Posterior vena cava (tissue), 2 donors: ENCODE results near the gene UBE2H. TPM values are rescaled to one million over a fixed set of nuclear protein-coding genes. Genes with fewer than 3 reads are reported as not detected.

Experiments
- DNase-seq: peaks from one replicate; pipeline ENCODE4 v3.0.0-alpha.2; 2020; ENCODE audit warnings: low spot score
- intact Hi-C, 2 donors: fragments of 100-400 bp; cut with DNase I; formaldehyde crosslinking; loops; one replicate each; pipeline versions ENCODE4 v1.14.1 to v1.14.2; 2022 to 2023
- total RNA-seq, 2 donors: library from RNA; stranded (reverse); fragmentation: NEBNext Ultra II Directional; extraction: Animal tissue kit (Norgen Biotek cat#: 25700); gene quantifications; one replicate each; pipeline ENCODE4 v1.2.1, GENCODE V29; 2021
- donor health status: DM: yes; HTN: yes; CAD: no.
- donor health status: DM: yes; HTN: yes; CAD: no.

The UBE2H gene
- total RNA-seq, 2 donors from 2014 or later, result 77.0 to 138 TPM

DNA sequence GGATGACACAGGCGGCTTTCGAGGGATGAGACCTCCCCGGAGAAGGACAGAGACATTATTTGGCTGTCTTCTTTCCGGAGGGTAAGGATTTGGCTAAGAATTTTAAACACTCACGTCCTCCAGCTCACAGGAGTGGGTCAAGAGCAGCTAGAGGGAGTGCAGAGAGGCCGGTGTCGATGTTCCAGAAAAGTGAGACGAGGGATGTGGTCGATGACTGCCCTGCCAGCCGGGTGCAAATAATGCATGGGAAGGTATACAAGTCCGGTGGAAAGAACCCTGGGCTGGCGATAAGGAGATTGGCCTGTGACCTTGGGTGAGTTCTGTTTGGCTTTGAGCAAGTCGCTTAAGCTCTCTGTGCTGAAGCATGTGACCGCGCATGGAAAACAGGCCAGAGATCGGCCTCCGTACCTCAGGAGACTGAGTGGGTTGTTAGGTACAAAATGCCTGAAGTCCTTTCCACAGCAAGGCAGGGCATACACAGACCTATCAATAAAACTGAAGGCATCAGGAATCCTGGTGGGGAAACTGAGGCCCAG is 149.1 kb downstream of the UBE2H start:
- intact Hi-C loops, result no loop called here
- DNase-seq, result no peak

DNA sequence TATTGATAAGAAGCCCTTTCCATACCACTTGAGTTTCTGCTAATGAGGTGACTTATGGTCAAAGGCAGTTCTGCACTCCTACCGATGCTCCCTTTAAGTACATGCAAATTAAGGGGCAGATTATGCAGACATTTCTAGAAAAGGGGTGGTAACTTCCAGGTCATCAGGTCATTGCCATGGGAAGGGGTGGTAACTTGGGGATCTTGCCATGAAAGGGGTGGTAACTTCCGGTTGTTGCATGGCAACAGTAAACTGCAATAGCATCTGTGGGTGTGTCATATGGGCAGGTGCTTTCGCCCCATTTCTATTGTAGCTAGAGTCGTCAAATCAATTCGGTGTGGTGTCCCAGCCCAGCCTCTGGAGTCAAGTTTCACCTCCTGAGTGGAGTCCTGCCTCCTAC is 150.9 kb downstream of the UBE2H start:
- peak; percentile 19 for DNase-seq
- intact Hi-C loops, result no loop called here

DNA sequence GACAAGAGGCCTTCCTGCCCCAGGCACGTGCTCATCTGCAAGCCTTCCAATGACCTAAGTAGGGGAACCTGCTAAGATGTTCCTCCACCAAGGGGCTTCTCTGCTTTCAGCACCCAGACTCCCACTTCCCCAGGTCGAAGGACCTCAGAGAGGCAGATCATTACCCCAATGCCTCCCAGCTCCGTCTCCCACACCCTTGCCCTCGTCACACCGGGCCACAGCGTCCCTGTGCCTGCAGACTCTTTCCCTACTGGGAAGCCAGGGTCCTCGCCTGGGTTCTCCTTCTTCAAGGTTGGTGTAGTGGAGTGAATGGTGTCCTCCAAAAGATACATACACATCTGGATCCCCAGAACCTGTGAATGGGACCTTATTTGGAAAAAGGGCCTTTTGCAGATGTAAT is 151.9 kb downstream of the UBE2H start:
- intact Hi-C loops, result no loop called here
- DNase-seq, result no peak

DNA sequence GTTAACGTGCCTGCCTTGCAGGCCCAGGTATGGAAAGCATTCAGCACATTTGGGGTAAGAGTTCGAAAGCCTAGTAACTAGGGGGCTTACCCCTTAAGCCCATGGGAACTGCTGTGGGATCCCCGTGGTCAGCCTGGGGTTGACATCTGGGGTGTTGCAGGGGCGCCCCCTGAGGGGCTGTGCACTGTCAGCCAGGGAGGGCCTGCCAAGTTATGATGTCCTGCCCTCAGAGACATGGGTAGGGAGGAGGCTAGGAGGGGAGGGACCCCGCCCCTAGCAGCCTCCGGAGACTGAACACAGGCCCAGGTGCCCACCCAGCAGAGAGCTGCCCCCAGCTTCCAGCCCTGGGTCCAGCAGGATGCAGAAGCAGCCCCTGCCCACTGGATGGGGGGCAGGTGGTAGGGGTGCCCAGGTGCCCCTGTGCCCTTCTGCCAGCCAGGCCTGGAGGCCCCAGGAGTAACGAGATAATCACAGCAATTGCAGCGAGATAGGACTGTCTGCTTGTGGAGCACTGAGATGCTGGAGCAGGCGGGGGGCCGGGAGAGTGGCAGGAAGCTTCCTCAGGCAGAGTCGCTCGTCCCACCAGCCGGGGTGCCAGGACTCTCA is 153.3 kb downstream of the UBE2H start:
- no peak for DNase-seq
- intact Hi-C loops, result no loop called here

DNA sequence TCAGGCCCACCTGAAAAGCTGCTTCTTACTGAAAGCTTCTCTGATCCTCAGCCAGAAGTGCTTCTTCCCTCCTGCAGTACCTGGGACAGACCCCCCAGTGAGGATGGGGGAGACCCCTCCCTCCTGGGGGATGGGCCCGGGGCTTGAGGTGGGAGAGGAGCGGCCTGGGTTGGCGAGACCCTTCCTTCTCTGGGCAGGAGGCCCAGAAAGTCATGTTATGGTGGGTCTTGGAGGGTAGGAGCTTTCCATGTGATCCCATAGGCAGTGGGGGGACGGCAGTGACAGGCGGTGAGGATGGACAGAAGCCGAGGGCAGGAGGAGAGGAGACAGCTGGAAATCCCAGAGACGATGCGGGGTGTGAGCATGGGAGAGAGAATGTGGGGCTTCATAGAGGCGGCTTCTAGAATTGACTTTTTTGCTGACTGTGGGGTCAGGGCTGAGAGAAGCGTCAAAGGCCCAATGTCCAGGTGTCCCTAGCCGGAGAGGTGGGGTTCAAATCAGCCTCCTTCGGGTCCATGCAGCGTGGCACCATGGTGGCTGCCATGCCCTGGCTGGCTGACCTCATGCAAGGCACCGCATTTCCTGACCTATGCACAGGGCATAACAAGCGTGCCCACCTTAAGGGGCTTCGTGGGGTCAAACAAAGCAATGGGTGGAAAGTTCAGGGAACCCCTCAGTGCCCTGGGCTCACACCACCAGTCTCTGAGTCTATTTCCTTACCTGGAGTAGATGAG is 154.0 kb downstream of the UBE2H start:
- intact Hi-C loops, result no loop called here

DNA sequence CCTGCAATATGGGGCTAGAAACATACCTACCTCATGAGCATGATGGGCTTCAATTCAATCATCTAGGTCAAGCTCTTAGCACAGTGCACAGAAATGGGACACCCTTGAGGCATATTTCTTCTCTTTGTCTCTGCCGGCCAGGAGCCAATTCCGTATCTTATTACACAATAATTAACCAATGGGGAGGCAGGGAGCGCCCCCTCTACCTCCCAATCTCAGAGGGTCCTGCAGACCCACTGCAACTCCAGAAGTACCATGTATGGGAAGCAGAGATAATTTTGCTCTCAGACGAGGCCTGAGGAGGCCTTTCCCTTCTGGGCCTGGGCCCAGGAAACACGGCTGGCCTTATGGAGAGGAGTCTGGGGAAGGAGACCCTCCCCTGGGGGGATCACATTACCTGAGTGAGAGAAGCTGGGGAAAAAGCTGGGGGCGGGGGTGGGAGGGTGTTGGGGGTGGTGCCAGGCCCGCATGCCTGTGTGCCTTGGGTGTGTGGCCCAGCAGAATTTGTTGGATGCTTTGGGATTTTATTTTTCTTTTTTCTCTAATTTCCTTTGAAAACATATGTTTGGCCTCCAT is 155.5 kb downstream of the UBE2H start:
- intact Hi-C loops, result no loop called here
- DNase-seq, result no peak

More for the DNA sequence above, 154.0 kb downstream of the UBE2H start:
- DNase-seq, result peak; percentile 15

DNA sequence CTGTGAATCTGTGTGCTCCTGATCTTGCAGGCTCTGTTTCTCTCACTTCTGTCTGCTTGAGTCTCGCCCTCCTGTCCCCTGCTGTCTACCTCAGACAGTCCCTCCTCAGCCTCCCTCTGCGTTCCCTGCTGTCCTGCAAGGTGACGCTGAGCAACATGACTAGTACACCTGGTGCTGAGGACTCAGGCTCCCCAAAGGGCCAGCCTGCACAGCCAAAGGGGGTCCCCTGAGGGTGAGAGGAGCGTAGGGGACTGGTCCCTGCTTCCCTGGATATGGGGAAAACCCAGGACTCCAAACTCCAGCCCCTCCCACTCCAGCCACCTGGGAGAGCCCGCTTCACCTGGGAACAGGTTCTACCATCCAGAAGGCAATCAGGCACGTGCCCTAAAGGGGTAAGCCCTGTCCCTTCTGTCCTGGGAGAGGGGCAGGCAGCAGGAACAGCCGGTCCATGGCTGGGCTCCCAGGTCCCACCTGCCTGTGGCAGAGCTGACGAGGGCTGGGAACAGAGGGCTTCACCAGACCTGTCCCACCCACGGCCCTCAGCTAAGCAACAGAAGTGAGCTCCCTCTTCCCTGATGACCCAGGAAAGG is 156.5 kb downstream of the UBE2H start:
- DNase-seq, result no peak
- intact Hi-C loops, result no loop called here

DNA sequence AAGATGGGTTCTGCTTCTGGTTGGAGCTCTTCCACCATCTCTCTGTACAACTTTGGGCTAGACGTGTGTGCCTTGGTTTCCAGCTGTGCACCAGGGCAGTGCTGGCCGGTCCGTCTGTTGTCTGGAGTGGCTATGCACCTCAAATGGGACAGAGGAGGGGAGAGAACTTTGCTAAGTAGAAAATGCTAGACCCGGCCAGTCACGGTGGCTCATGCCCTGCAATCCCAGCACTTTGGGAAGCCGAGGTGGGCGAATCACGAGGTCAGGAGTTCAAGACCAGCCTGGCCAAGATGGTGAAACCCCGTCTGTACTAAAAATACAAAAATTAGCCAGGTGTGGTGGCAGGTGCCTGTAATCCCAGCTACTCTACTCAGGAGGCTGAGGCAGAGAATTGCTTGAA is 158.3 kb downstream of the UBE2H start:
- intact Hi-C loops, result loop anchor here in 1 of 2 donors (1.0 kb wide), 1 partner anchor 81 kb away; no protein-coding TSS in a partner anchor
- DNase-seq, result peak; percentile 37

DNA sequence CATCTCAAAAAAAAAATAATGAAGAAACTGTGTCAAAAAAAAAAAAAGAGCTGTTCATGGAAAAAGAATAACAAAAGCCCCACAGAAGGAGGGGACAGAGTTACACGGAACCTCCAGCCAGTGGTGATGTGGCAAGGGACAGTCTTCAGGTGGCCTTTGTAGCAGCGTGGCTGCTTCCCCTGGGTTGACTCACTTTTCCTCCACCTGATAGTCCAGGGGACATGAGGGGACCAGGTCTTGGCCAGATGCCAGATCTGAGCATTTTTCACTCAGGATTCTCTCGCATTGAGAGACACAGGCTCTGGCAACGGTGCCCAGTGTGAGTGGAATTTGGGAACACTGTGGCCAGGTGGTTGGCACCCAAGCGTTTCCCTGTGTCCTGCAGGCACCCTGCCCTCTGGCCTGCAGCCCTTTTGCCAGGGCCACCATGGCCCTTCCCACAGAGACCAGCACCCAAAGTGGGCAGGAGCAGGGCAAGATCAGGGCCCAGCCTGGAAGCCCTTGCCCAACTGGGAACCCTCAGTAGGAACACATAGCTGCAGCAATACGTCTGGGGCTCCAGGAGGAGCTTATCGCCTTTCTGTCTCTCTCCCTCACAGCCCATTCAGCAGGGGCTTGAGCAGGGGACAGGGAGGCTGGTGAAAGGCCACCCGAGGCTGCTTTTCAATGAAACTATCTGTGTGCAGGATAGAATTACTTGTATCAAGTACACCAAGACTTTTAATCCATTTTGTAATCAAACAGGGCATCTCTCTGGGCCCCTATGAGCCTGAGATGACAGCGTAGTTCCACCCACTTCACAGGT is 159.1 kb downstream of the UBE2H start:
- peak; percentile 75 for DNase-seq
- intact Hi-C loops, result loop anchor here in 1 of 2 donors (1.0 kb wide), 1 partner anchor 80 kb away; no protein-coding TSS in a partner anchor

DNA sequence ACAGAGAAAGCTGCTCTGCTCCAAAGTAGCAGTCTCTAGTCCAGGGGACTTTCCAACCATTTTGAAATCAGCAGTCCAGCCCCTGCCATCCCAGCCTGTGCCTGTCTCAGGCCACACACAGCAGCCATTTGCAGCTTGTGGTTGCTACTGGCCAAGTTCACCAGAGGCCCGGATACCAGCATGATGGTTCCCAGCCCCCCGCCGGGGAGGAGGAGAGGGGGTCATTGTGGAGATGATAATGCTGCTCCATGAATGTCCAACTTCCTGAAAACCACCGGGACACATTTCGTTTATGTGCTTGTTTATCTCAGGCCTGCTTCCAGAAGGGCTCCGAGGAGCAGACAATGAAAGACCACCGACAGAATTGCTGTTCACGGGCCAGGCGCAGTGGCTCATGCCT is 160.0 kb downstream of the UBE2H start:
- intact Hi-C loops, result no loop called here

DNA sequence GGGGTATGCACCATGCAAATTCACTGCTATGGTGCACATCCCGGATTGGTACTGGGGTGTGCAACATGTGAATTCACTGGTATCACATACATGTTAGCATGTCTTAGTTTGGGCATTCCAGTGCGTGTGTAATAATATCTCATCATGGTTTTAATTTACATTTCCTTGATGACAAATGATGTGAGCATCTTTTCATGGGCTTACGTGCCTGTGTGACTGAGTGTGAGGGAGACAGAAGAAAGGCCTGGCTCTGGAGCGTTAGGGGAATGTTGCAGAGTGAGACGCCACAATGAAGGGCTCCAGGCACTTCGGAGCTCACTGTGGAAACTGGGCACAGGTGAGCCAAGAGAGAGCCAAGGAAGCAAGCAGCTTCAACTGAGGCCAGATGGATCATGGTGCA is 162.6 kb downstream of the UBE2H start:
- intact Hi-C loops, result no loop called here
- DNase-seq, result no peak

More for the DNA sequence above, 160.0 kb downstream of the UBE2H start:
- no peak for DNase-seq

DNA sequence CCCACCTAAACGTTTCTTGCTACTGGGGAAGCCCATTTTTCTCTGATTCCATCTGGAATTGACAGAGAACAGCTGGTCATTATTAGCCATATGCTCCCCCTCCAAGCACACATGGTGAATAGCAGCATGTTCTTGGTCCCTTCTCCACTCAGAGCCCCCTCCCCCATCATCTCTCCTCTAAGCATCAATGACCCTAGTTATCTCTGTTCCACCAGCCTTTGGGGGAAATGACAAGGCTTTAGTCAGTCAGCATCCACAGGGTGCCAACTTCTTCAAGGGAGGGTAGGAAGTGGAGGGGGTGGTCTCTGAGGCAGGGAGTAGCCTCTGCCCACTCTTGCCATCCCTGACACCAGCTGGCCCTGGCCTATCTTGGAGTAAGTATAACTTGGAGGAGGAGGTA is 163.1 kb downstream of the UBE2H start:
- intact Hi-C loops, result no loop called here
- no peak for DNase-seq

DNA sequence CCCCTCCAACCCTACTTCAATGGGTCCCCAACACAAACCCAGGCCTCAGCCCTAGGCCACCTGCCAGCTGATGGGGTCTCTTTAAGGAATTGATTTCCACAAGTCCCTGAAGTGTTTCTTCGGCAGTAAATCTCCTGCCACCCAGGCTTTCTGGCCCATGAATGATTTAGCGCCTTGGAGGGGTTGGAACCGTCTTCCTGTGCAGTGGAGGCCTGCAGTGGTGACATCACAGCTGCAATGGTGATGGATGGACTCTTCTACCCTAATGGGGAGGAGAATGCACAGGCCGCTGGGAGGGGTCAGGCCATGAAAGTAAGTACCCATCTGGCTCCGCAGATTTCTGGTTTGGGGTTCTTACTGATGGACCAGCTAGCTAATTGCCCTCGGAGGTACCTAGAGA is 163.8 kb downstream of the UBE2H start:
- DNase-seq, result no peak
- intact Hi-C loops, result no loop called here

DNA sequence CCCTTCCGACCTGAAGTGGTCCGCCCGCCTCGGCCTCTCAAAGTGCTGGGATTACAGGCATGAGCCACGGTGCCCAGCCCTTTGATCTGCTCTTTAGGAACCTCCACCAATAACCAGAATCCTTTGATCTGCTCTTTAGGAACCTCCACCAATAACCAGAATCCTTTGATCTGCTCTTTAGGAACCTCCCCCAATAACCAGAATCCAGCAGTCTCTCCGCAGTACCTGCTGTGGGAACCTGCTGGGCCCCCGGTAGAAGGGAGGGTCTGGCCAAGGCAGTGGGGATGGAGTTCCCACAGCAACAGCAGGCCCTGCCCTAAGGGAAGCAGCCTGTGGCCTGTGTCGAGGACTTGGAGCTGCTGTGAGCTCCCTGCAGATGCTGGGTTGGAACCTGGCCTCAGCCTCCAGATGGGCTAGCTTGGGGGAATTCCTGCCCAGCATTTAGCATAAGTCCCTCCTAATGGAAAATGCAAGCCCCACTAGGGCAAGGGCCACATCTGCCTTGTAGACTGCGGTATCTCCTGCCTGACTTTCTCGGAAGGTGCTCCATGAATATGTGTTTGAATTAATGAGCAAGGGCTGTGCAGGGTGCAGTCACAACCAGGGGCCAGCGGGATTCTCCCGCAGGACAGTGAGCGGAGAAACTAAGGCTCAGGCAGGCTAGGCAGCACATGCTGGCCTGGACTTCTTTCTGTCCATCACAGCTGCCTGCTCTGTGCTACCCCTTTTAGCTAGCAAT is 165.8 kb downstream of the UBE2H start:
- intact Hi-C loops, result no loop called here
- no peak for DNase-seq

DNA sequence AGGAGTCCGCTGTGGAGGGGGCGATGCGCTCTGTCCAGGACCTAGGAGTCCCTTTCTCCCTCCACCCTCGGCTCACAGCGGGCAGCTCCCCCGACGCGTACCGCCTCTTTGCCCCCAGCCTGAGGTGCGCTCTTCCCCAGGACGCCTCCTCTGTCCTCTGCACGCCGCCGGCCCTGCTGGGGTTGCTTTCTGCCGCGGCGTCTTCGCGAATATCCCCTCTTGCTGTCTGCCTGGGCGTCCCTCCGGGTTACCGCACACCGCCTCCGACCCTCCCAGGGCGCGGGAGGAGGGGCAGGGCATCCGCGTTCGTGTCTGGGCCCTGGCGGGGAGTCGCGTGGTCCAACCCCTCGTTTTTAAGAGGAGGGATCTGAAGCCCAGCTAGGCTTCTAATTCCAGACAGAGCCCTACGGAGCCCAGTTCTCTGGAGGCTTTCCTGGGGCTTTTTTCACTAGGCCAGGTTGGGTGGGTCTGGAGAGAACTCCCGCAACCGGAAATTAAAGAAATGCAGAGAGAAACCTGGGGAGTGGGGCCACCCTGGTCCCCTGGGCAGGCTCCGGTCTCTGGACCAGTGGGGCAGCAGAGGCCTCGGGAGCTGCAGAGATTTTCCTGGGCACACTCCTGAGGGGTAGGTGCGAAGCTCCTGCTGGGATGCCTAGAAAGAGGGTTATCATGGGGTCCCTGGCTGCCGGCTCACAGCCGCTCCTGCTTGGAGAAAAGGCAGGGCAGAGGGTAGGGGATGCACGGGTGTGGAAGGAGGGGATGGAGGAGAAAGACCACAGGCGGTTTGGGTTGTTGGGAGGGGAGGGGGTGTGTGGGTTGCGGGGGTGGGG is 166.9 kb downstream of the UBE2H start:
- intact Hi-C loops, result no loop called here
- no peak for DNase-seq

DNA sequence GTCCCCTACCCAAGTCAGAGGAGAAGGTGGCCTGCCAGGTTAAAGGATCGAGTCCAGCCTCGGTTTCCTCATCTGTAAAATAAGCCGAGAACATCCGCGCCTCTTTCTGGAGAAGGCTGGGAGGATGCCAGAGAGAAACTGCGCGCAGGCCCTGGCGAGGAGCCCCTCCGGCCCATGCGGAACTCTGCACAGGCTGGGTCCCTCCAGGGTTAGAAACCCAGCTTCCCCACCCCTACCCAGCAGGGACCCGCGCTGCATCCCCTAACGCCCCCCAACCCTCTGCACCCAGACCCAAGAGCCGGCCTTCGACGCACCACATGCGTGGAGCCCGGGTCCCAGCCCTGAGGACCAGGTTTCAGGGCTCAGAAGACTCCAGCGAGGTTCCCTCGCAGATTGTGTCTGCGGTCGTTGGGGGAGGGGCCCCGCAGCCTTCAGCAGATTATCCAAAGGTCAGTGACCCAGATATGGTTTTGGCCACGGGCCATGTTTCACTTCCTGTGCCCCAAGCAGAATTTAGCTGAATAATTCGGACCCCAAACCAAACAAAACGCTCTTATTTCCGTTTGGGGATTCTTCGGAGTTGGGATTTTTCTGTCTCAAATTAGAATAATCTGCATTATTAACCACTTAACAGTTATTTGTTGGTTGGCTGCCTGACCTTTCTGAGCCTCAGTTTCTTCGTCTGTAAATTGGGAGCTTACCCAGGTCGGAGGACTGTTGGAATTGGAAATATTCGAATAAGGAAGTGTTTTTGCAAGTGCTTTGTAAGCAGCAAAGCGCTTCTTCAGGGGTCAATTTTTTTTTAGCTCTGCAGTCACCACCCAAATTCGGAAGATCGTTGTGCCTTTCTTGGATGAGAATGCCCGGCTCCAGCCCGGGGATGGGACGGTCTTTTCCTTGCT is 167.7 kb downstream of the UBE2H start:
- no peak for DNase-seq
- intact Hi-C loops, result no loop called here

DNA sequence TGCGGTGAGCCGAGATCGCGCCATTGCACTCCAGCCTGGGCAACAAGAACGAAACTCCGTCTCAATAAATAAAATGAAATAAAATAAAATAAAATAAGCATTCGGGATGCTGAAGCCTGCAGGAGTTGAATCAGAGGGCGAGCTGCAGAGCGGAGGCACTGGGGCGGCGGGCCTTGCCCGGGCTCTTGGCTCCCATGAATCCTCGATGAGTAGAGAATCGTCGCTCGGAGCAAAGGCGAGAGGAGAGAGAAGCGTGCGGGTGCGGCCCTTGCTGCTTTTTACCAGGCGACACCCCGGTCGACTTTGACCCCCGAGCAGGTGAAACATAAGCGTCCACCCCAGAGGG is 168.3 kb downstream of the UBE2H start:
- intact Hi-C loops, result no loop called here

More for the DNA sequence above, 168.3 kb downstream of the UBE2H start:
- DNase-seq, result no peak
